C4-2B (cell line): ENCODE results near the gene UBE2QL1.
"Not testable (repeated sequence)": the region's sequence is repeated elsewhere in the genome, so short reads cannot be mapped to it uniquely, and the experiment has no call there.

ENCODE experiments used
- H3K27ac ChIP-seq: fragments of 450-650 bp; 2 replicates; pipeline ENCODE4 v1.5.1; 2017
- ZFX ChIP-seq: fragments of 450-650 bp; IDR thresholded peaks from 2 replicates; pipeline ENCODE4 v1.6.1; 2017
- TF ChIP-seq, protein P1 (sequence below): fragments of 450-650 bp; conservative IDR thresholded peaks from 2 replicates; pipeline ENCODE4 v1.5.1; 2017; ENCODE audit warnings: mild to moderate bottlenecking

The UBE2QL1 gene

DNA sequence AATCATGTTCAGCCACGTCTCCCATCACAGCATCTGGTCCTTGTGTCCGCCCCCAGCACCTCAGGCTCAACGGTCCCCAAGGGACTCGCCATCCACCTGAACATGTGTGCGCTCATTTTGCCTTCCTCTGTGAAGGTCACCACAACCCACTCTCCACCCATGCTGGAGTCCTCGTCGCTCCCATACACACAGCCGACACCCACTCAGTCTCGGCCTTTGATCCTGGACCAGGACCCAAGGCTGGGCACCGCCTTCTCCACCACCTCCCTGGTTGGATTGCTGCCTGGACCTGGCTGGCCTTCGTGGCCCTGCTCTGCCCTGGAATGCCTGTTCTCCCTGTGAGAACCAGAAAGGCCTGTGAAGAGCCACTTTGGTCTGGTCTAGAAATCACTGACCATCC lies 60.3 kb downstream of the UBE2QL1 start:
- H3K27ac ChIP-seq, result no peak overlapping the region
- TF ChIP-seq, protein P1, sequence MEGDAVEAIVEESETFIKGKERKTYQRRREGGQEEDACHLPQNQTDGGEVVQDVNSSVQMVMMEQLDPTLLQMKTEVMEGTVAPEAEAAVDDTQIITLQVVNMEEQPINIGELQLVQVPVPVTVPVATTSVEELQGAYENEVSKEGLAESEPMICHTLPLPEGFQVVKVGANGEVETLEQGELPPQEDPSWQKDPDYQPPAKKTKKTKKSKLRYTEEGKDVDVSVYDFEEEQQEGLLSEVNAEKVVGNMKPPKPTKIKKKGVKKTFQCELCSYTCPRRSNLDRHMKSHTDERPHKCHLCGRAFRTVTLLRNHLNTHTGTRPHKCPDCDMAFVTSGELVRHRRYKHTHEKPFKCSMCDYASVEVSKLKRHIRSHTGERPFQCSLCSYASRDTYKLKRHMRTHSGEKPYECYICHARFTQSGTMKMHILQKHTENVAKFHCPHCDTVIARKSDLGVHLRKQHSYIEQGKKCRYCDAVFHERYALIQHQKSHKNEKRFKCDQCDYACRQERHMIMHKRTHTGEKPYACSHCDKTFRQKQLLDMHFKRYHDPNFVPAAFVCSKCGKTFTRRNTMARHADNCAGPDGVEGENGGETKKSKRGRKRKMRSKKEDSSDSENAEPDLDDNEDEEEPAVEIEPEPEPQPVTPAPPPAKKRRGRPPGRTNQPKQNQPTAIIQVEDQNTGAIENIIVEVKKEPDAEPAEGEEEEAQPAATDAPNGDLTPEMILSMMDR, result no peak
- no peak for TF ChIP-seq ZFX

DNA sequence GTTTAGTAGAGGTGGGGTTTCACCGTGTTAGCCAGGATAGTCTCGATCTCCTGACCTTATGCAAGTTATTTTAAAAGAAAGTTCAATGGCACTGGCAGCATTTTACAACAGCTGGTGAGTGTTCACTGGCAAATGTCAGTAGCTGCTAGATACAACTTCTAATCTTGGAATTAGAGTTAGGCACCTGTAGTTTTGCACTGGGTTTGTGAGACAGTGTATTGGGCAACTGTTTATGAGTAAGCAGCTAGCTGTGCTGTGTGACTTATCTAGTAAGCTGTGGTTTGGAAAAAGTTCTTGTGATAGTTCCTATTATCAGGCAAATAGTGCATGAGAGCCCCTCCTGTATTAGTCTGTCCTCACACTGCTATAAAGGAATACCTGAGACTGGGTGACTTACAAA lies 61.5 kb downstream of the UBE2QL1 start:
- TF ChIP-seq ZFX, result no peak
- TF ChIP-seq, protein P1, result no peak
- no peak overlapping the region for H3K27ac ChIP-seq

- H3K27ac ChIP-seq, result no peak overlapping the region
- TF ChIP-seq, protein P1, result no peak
- TF ChIP-seq ZFX, result no peak
These were observed 62.3 kb downstream of the UBE2QL1 start for GRCh38 chr5:6510973-6511372.

GRCh38 chr5:6515812-6516211 lies 67.2 kb downstream of the UBE2QL1 start:
- not testable (repeated sequence) for H3K27ac ChIP-seq

GRCh38 chr5:6516823-6517222 lies 68.2 kb downstream of the UBE2QL1 start:
- no peak overlapping the region for H3K27ac ChIP-seq
- TF ChIP-seq, protein P1, result no peak
- no peak for TF ChIP-seq ZFX

DNA sequence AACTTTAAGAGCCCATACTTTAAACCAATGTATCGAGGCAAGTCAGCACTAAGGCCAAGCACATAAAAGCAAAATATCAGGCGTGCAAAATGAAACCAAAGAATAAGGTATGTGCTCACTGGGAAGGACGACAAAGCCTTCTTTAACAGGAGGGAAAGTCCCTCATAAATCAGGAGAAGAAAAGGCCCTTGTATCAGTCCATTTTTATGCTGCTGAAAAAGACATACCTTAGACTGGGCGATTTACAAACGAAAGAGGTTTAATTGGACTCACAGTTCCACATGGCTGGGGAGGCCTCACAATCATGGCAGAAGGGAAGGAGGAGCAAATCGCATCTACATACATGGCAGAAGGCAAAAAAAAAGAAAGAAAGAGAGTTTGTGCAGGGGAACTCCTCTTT lies 68.9 kb downstream of the UBE2QL1 start:
- TF ChIP-seq, protein P1, result no peak
- no peak for TF ChIP-seq ZFX
- no peak overlapping the region for H3K27ac ChIP-seq

GRCh38 chr5:6518298-6519057 lies 69.8 kb downstream of the UBE2QL1 start:
- TF ChIP-seq ZFX, result no peak
- TF ChIP-seq, protein P1, result no peak
- H3K27ac ChIP-seq, result no peak overlapping the region

- H3K27ac ChIP-seq, result no peak overlapping the region
- TF ChIP-seq ZFX, result no peak
- TF ChIP-seq, protein P1, result no peak
These were observed 71.5 kb downstream of the UBE2QL1 start for GRCh38 chr5:6520201-6520600.
